DLD1 (cell line): ENCODE results near the gene NOX5.

ENCODE experiments used
- in situ Hi-C: cut with HindIII; loops from 2 replicates; pipeline ENCODE4 v1.10.0; 2017; ENCODE audit warnings: low sequenced_read_pairs

The NOX5 gene

DNA sequence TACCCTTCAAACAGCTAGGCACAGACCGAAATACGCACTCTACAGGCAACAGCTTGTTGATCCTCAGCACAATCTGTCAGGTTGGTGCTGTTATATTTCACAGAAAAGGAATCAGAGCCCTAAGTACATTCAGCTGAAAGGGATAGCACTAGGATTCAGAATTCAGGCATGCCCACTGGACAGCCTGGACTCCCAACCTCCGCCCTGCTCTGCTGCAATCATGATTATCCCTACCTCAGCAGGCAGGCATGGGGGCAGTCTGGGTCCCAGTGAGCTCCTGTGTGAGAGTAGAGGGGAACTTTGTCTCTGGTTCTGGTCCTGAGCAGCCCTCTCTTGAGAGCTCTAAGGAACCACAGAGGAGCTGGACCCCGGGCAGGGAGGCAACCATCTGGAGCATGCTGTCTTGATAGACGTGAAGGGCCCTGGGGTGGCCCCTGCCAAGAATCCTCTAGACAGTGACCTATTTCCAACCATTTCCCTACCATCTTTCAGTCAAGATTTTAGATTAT, 23.4 kb upstream of the NOX5 start:
- in situ Hi-C loops, result no loop called here

DNA sequence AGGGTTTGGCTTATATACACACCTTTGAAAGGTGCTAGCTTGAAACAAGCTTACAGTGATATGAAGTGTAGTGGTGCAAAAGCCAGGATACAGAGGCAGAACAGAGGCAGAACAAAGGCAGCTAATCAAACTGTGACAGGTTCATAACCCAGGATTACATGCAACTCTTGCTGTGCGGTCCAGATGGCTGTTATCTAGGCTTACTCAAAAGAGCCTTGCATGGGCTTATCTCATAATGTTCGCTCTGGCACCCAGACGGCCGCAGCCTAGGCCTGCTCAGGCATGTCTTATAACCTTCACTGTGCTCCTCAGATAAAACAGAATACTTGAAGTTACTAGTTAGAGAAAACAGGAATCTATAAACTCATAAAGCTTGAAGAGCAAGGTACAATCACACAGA, 22.8 kb upstream of the NOX5 start:
- in situ Hi-C loops, result no loop called here

DNA sequence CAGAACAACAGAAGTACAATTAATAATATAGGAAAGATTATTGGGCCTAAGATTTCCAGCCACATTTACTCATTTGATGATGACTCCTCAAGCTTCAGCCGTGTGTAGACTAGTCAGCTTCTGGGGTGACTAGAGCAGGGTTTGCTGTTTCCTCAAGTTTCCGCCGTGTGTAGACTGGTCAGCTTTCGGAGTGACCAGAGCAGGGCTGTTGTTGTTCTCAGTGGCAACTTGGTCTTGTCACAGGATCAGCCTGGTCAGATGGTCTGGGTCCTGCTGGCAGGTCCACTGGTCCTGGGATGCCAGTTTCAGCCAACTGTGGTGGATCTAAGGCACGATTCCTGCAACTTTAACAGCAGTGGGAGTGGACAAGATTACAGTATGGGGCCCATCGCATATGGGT, 21.8 kb upstream of the NOX5 start:
- in situ Hi-C loops, result no loop called here

DNA sequence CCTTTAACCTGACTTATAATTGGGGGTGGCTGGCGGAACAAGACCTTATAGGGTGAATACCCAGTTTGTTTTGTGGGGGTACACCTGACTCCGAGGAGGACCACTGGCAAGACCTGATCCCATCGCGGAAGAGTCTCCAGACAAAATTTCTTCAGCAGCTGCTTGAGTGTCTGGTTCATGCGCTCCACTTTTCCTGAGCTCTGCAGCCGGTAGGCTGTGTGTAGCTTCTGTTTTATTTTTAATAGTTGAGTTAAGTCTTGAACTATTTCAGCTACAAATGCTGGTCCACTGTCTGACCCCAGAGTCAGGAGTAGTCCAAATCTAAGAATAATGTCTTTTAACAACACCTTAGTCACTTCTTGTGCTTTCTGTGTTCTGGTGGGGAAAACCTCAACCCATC, 21.2 kb upstream of the NOX5 start:
- in situ Hi-C loops, result no loop called here

DNA sequence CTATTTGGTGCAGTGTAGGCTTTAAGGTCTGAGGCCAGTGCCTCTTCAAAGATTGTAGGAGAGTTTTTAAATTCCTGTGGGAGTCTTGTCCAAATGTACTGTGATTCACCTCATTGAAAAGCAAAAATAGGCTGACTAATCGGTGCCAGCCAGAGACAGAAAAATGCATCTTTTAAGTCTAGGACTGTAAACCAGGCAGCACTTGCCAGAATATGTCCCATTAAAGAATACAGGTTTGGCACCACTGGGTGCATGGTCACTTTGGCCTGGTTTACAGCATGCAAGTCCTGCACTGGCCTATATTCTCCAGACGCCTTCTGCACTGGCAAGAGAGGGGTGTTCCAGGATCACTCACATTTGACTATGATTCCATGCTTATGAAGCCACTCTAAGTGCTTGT, 20.3 kb upstream of the NOX5 start:
- in situ Hi-C loops, result no loop called here

DNA sequence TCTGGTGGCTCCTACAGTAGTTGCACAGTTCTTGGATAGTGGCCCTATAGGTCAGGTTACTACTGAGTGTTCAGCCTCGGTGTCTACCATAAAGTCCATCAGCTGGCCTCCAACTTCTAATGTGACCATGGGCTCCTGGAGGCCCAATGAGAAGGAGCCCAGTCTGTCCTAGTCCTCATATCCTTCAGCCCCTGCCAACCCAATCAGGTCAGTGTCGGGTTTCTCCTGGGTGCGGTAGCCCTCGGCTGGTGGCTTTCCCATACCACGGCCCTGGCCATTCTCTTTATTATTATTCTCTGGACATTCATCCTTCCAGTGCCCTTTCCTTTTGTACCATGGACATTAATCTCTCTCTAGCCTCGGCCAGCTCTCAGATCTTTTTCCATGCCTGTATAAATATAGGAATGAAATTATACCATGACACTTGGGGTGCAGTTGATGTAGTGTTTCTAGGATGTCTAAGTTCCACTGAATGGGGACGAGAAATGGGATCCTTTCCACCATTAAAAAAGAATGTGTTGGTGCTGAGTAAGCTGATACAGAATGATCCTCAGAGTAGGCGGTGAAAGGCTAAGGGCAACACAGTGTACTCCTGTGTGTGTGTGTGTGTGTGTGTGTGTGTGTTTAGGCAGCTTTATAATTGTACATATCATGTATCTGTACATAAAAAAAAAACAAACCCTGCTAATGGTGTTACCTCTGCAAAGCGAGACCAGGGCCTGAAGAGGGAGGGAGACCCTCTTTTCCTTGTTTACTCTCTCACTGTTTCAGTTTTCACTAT, 19.3 kb upstream of the NOX5 start:
- in situ Hi-C loops, result no loop called here

DNA sequence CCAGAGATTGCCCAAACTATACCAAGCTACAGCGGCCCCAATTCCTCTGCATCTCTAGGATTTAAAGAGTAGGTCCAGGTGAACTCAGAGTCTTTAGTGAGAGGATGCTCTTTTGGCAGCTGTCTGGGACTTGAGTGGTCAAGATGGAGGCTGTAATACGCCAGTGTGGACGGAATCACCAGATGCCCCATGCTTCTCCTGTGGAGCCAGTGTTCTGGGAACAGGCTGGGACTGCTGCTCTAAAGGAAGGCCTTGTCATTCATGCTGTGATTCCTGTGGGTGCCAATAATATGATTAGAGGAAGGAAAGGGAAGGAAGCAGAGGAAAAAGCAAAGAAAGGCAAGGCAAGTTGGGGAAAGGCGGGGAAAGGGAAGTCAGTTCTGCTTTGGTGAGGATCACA, 17.4 kb upstream of the NOX5 start:
- in situ Hi-C loops, result no loop called here

DNA sequence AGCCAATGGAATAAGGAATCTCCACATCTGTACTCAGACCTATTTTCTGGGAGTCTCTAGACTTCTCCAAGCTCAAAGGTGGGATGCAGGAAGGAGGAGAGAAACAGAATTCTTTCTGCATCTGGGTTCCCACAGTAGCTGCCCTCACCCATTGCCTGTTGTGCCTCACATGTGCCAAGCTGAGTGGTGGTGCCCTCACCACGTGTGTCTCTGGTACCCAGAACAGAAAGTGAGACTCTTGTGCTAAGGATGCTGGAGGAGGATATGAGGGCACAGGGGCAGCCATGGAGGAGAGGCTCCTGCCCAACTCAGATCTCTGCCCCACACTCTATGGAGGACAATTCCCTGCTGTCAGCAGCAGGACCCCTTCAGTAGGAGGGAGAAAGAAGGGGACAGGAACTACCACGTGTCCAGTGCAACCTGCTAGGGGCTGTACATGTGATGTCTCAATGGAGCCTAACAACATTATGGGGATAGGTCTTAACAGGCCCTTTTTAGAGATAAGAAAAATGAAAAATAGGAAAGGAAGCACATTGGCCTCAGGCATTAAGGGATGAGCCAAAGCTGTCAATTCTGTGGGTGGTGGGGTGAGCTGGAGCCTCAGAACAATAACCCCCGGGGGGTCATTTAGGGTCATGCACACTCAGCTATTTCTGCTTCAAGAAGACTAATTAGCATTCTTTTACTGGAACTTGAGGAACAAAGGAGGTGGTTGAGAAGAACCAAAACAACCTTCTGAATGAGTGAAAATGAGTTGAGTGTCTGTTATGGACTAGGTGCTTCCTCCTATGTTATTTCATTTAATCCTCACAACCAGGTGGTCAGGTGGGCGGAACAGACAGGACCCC, 16.3 kb upstream of the NOX5 start:
- in situ Hi-C loops, result no loop called here

DNA sequence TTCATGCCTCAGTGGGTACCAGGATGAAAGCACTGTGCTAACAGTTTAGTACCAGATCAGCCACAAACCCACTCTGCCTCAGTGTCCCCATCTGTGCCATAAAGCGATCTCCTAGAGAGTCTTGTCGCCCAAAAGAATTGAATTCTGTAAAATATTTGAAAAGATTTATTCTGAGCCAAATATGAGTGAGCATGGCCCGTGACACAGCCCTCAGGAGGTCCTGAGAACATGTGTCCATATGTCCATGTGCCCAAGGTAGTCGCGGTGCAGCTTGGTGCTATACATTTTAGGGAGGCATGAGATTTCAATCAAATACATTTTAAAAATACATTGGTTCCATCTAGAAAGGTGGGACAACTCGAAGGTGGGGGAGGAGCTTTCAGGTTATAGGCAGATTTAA, 15.4 kb upstream of the NOX5 start:
- in situ Hi-C loops, result no loop called here

DNA sequence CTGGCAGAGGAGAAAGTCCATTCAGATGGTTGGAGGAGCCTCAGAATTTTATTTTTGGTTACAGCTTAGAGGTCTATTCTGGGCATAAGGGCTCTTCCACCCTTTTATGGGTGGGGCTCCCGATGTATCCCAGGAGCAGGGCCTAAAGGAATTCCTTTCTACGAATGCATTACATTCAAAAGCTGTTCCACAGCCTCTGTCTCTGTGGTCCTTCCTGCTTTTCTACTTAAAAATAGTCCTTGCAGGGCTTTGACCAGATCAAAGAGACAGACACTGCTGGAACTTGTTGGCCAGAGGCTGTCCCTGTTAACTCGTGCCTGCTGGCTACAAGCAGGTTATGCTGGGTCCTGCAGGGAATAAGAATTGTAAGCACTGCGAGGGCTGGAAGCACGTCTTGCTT, 14.4 kb upstream of the NOX5 start:
- in situ Hi-C loops, result no loop called here

DNA sequence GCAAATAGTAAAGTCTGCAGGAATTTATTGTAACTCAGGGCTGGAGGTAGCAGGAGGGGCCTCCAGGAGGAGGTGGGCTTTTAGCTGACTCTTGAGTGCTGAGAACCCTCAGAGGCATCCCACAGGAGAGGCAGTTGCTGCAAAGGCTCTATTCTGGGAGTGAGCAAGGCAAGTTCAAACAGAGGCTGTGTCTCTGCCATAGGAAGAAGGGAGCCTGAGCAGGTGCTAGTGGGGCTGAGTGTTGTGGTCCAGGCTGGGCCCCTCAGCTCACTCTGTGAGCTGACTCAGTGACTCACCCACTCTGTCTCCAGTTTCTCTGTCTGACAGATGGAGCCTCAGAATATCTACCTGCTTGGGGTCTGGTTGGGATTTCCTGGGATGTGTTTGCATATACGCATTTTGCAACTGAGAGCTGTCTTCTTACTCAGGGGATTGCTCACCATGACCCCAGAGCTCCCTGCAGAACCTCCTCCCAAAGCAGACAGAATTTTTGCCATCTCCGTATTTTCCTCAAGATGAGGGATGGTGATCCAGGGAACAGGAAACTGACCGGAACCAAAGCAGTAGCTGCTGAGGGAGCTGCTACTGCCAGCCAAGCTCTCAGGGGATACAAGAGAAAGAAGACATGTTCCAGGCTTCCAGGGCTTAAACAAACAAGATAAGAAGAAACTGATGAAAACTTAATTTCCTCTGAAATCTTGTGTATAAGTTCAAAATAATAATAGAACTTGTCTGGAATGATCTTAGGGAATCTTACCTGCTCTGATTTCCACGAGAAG, 13.6 kb upstream of the NOX5 start:
- in situ Hi-C loops, result no loop called here

DNA sequence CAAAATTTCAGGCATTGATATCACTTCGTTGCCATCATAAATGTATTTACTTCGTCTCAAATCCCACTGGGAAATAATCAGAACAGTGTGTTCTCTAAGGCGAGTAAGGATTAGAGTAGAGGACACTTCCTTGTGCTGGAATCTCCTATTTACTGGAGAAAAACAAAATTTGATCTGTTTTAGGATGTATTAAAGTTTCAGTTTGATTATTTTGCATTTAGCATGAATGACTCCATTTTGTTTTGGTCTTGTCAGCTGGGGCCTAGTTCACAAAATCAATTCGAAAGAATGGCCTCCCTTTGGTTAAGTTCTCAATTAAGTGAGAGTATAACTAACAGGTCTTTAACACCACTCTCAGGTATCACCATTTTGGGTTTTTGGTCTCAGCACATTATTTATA, 11.7 kb upstream of the NOX5 start:
- in situ Hi-C loops, result no loop called here

DNA sequence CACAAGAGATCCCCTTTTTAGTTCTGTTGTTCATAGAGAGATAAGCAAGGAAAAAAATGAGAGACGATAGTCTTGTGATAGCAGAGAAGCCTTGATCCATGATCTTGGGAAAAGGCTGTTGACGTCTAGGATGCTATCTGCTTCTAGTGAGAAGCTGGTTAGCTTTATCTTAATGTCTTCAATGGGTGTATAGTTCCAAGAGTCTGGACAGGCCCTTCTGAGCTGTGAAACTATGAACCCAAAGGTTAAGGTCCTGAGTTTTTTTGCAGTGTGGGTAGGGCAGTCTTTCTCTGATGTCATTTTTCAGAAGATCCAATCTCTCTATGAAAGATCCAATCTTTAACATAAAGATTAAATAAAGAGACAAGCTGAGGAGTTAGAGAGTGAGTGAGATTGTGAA, 10.5 kb upstream of the NOX5 start:
- in situ Hi-C loops, result no loop called here

DNA sequence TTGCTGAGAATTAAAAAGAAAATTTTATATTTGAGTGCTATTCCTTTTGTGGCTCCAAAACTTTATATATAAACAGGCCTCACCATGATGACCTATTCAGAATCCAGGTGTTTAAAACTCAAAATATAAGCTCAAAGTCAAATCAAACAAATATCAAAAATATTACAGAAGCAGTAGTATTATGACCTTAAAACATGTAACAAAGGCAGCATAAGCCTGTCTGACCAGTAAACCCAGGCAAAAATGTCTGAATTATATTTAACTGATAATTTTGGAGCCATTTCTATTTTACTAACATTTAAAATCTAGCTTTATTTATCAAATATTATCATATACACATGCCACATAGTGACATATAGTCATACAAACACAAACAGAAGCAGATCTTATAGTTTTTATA, 6.4 kb upstream of the NOX5 start:
- in situ Hi-C loops, result no loop called here

DNA sequence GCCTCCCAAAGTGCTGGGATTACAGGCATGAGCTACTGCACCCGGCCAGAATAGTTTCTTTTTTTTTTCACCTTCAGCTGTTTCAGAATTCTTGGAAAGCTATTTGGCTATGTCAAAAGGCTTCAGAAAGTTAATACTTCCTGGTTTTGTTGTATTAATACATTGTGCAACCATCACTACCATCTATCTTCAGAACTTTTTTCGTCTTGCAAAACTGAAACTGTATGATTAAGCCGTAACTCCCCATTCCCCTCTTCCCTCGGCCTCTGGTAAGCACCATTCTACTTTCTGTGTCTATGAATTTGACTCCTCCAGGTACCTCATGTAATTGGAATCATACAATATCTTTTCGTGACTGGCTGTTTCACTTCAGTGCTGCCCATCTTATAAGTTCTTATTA, 5.2 kb upstream of the NOX5 start:
- in situ Hi-C loops, result no loop called here

DNA sequence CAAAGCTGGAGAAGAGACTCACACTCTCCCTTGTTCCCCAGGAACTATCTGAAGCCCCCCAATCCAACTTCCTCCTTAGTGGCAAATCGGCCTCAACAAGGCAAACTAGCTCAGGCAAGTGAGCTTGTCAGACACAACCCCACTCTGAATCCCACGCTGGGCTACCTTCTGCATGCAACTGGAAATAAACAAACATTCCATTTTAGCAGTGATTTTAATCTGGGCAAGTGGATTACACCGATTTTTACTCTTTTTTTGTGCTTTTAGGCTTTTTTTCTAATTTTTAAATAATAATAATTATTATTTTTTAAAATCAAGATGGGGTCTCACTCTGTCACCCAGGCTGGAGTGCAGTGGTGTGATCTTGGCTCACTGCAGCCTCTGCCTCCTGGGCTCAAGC, 2.9 kb upstream of the NOX5 start:
- in situ Hi-C loops, result no loop called here

DNA sequence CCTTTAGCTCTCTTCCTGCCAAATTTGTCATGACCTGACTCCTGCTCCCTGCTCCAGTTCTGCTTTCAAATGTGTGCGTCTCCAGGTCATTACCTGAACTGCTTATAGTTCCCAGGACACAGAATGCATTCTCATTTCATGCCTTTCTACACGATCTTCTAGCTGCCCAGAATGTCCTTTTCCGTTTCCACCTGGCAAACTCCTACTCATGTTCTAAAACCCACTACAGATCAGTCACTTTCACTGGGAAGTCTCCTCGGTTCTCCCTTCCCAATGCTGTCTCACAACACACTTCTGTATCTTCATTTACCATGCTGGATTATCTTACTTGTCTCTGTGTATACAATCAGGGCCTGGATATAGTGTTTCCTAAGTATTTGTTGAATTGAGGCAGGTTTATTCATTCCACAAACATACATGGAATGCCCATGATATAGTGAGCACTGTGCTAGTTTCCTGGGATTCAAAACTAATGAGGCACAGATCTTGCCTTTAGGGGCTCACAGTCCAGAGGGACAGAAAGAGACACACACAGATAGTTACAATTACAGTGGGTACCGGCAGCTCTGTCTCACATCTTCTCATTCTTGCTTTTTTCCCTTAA, 1.6 kb upstream of the NOX5 start:
- in situ Hi-C loops, result no loop called here

DNA sequence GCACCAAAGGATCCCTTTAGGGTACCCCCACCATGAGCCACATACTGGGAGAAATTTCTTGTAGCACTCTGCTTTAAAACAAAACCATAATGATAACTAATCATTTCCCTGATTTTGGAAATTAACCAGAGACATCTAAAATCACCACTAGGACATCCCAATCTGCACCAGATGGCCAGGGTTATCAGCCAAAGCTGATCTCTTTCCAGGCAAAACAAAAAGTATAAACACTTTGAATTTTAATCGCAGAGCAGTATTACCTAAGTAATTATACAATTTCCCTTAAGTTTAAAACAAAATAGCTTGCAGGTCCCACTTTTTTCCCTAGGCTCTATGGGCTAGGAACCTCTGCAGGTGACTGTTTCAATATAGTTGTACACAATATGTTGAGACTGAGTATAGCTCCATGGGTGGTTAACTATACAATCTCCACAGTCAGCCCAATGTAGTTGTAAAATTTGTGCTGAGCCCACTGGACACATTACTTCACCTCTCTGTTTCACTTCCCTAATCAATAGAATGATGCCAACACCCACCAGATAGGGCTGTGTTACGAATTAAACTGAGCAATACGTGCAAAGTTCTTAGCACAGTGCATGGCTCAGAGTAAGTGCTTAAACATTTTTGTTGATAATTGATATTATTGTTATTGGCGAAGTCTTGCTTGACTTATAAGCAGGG, 629 bp upstream of the NOX5 start:
- in situ Hi-C loops, result no loop called here

DNA sequence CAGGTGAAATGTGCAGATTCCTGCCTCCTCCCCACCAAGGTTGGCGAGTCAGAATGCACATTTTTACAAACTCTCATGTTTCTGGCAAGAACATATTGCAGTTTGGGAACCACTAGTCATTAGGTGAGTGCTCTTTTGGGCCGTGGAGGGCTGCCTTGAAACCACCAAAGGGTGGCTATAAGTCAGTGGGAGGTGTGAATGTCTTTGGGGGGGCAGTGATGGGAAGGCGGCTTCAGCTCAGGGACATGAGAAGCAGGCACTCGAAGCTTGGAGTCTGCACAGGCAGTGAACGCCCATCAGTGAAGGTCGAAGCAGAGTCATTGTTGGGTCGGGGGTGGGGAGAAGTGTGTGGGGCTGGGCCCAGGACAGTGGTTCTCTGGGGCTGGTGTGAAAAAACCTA, 1.1 kb downstream of the NOX5 start:
- in situ Hi-C loops, result no loop called here

DNA sequence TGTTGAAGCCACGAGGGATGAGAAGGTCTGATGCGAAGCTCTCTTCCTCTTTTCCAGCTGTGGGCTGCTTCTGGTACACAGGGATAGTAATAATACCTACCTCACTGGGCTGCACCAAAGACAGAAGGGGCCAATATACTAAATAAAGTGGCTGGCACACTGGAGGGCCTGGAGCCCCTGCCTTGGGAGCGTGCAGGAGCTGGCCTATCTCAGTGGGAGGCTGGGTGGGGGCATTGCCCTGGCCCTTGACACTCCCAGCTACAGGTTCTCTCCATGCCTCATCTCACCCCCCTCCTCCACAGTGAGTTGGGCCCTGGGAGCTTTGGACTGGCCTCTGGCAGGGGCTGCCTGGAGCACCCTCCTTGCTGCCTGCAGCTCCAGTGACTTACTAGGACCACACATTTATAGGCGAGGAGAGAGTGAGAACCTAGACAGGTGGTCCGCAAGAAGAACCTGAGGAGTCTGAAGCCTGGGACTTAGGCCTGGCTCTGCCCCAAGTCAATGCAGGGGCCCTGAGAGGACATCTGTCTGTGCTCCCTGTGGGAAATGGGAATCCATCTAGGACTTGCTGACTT, 1.6 kb downstream of the NOX5 start:
- in situ Hi-C loops, result no loop called here
